Upper lobe of right lung (tissue), 1 donor: ENCODE results near the gene DLK1. TPM values are rescaled to one million over a fixed set of nuclear protein-coding genes. Genes with fewer than 3 reads are reported as not detected.
A peak's percentile ranks its signal among the peaks of the same experiment; 100 is the strongest.

Experiments used
- ATAC-seq: fragments of 200-7000 bp; cut with Tn5 transposase; one replicate; pipeline ENCODE4 v1.9.1; 2020; ENCODE audit warnings: mild to moderate bottlenecking, moderate library complexity
- DNase-seq: peaks from one replicate; pipeline ENCODE4 v3.0.0-alpha.2; 2020
- H3K27ac ChIP-seq: fragments of 200-600 bp; one replicate; pipeline ENCODE4 v1.8.0; 2022
- H3K27me3 ChIP-seq: fragments of 200-600 bp; one replicate; pipeline ENCODE4 v1.8.0; 2022; ENCODE audit warnings: mild to moderate bottlenecking
- H3K36me3 ChIP-seq: fragments of 200-600 bp; one replicate; pipeline ENCODE4 v1.8.0; 2022
- H3K4me1 ChIP-seq: fragments of 200-600 bp; one replicate; pipeline ENCODE4 v1.8.0; 2022
- H3K4me3 ChIP-seq: fragments of 200-600 bp; one replicate; pipeline ENCODE4 v1.8.0; 2022; ENCODE audit warnings: mild to moderate bottlenecking
- H3K9me3 ChIP-seq: fragments of 200-600 bp; one replicate; pipeline ENCODE4 v1.8.0; 2022
- CTCF ChIP-seq: fragments of 200-600 bp; IDR thresholded peaks from one replicate; pipeline ENCODE4 v1.8.0; 2022; ENCODE audit warnings: antibody characterized with exemption
- intact Hi-C: fragments of 100-400 bp; cut with DNase I; formaldehyde crosslinking; loops from one replicate; pipeline ENCODE4 v1.11.0; 2022
- total RNA-seq: library from RNA; stranded (reverse); fragmentation: NEBNext Ultra II Directional; extraction: Animal tissue kit (Norgen Biotek cat#: 25700); gene quantifications from one replicate; pipeline ENCODE4 v1.2.1, GENCODE V29; 2021
- donor health status: DM: no; HTN: yes; CAD: no; lungs with severe emphysema.

The DLK1 gene
- total RNA-seq, 1 donor from 2014 or later: not detected

DNA sequence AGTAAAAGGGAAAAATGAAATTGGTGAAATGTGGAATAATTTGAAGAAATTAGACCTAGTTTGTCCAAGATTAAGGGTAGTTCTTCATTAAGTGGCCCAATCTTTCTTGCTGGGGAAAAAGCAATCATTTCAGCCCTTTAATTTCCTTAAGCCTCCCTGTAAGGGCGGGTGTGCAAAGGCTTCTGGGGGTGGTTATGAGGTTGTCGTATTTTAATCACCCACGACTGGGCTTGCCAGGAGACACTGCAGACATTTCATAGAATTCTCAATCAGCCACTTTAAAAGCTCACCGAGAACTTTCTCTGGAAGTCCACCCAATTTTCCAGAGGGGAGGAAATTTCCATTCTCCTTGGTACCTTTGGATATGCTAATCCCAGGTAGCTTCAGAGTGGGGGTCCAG, 43.4 kb downstream of the DLK1 start:
- Histone ChIP-seq H3K9me3 (no peaks in the 10 kb centered on the region), H3K4me1 (no peaks in the 10 kb centered on the region), H3K4me3 (no peak overlapping the region), H3K27me3 (no peaks in the 10 kb centered on the region), H3K36me3 (no peaks in the 10 kb centered on the region), H3K27ac (no peak overlapping the region)
- no peak for TF ChIP-seq CTCF
- DNase-seq: no peak
- intact Hi-C loops: no loop called here
- no peak for ATAC-seq

DNA sequence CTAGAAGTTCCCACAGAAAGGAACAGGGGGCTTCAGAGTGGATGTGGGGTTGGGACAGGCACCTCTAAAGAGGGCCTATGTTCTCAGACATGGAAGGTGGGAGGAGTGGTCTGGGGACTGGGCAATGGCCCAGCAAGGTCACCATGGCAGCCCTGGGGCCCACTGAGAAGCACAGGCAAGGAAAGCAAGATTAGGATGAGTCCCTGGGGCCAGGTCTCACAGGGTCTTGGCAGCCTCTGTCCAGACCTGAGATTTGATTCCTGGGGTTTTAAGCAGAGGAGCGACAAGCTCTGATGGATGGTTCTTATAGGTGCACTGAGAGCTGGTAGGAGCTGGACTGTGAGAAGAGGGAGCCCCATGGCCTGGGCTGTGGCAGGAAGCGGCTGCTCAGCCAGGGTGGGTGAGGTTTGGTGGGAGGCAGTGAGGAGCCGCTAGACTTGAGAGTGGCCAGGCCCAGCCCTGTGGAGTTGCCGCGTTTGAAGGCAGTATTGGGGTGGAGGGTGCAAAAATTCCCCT, 44.0 kb downstream of the DLK1 start:
- H3K27ac ChIP-seq: no peak overlapping the region
- ATAC-seq: no peak
- intact Hi-C loops: no loop called here
- no peak for DNase-seq
- no peaks in the 10 kb centered on the region for H3K4me1 ChIP-seq
- TF ChIP-seq CTCF: no peak
- H3K27me3 ChIP-seq: no peaks in the 10 kb centered on the region
- no peak overlapping the region for H3K4me3 ChIP-seq
- no peaks in the 10 kb centered on the region for H3K36me3 ChIP-seq
- no peaks in the 10 kb centered on the region for H3K9me3 ChIP-seq

- DNase-seq (peak; percentile 44), ATAC-seq (no peak)
- intact Hi-C loops: no loop called here
- no peaks in the 10 kb centered on the region for H3K9me3 ChIP-seq
- no peak overlapping the region for H3K27ac ChIP-seq
- no peaks in the 10 kb centered on the region for H3K4me1 ChIP-seq
- H3K36me3 ChIP-seq: no peaks in the 10 kb centered on the region
- TF ChIP-seq CTCF: no peak
- no peaks in the 10 kb centered on the region for H3K27me3 ChIP-seq
- H3K4me3 ChIP-seq: no peak overlapping the region
Measured at GRCh38 chr14:100771121-100771800, 44.6 kb downstream of the DLK1 start.

- H3K27ac ChIP-seq: no peak overlapping the region
- ATAC-seq (no peak), DNase-seq (no peak)
- H3K4me1 ChIP-seq: no peaks in the 10 kb centered on the region
- intact Hi-C loops: no loop called here
- no peaks in the 10 kb centered on the region for H3K9me3 ChIP-seq
- no peak for TF ChIP-seq CTCF
- H3K27me3 ChIP-seq: no peaks in the 10 kb centered on the region
- no peaks in the 10 kb centered on the region for H3K36me3 ChIP-seq
- no peak overlapping the region for H3K4me3 ChIP-seq
Measured at GRCh38 chr14:100772607-100773165, 46.0 kb downstream of the DLK1 start.

GRCh38 chr14:100773331-100774163, 46.9 kb downstream of the DLK1 start:
- no peaks in the 10 kb centered on the region for H3K9me3 ChIP-seq
- no peaks in the 10 kb centered on the region for H3K36me3 ChIP-seq
- H3K4me3 ChIP-seq: no peak overlapping the region
- DNase-seq (no peak), ATAC-seq (no peak)
- no peaks in the 10 kb centered on the region for H3K4me1 ChIP-seq
- no peak overlapping the region for H3K27ac ChIP-seq
- intact Hi-C loops: no loop called here
- no peaks in the 10 kb centered on the region for H3K27me3 ChIP-seq
- no peak for TF ChIP-seq CTCF
